GM12878 (cell line): Measurements from ENCODE around the gene OTOP3. TPM values are rescaled to one million over a fixed set of nuclear protein-coding genes. Genes with fewer than 3 reads are reported as not detected.

ENCODE experiments used
- ATAC-seq: fragments of 200-7000 bp; cut with Tn5 transposase; 3 replicates; pipeline ENCODE4 v1.9.1; 2020; ENCODE audit warnings: mild to moderate bottlenecking, moderate library complexity
- BruUV-seq: library from RNA; stranded (reverse); fragments of 400-500 nt; replicated peaks from 2 replicates; lab custom pipeline; 2021; lab: Mats Ljungman, UMichigan
- CTCF ChIA-PET: fragments of 300-600 bp; sonication (Branson Sonifier 250); formaldehyde crosslinking; extraction: SDS; loops from one replicate; lab custom pipeline; 2021; ENCODE audit warnings: inconsistent platforms; lab: Yijun Ruan, JAX
- POLR2A ChIA-PET: fragments of 350-600 bp; formaldehyde crosslinking; extraction: SDS; loops from one replicate; lab custom pipeline; 2021; ENCODE audit warnings: inconsistent platforms; lab: Charles Lee
- RAD21 ChIA-PET: fragments of 300-600 bp; sonication (Branson Sonifier 250); formaldehyde crosslinking; loops from one replicate; lab custom pipeline; 2023; ENCODE audit warnings: antibody characterized with exemption; ENCODE audit not compliant: unreplicated experiment; lab: Charles Lee
- SMC1A ChIA-PET: fragments of 300-600 bp; sonication (Branson Sonifier 250); formaldehyde crosslinking; loops from one replicate; lab custom pipeline; 2023; ENCODE audit not compliant: unreplicated experiment, uncharacterized antibody; lab: Charles Lee
- DNase-seq: peaks from one replicate; pipeline ENCODE4 v3.0.0-alpha.2; 2011; ENCODE audit warnings: low read depth, low spot score
- FAIRE-seq: peaks from 3 replicates; lab custom pipeline; 2011; peaks lifted over from hg19 to GRCh38; lab: Jason Lieb, UNC
- H2AFZ ChIP-seq: 2 replicates; pipeline ENCODE4 v1.6.0; 2011; ENCODE audit warnings: low read depth, low read length, control low read depth; ENCODE audit not compliant: control insufficient read depth
- H3K27ac ChIP-seq: 2 replicates; pipeline ENCODE4 v1.5.1; 2011; ENCODE audit warnings: control low read depth; ENCODE audit not compliant: control insufficient read depth, insufficient read depth
- H3K27me3 ChIP-seq, 2 experiments: replicated peaks in 1 of 2; 2 replicates each; pipeline versions ENCODE4 v1.6.0 to v1.6.1; 2011; ENCODE audit warnings: low read length in 1 of 2; ENCODE audit not compliant: control insufficient read depth in 2 of 2, insufficient read depth in 2 of 2
- H3K36me3 ChIP-seq, 2 experiments: 2 replicates each; pipeline ENCODE4 v1.5.1; 2011; ENCODE audit warnings: low read length in 1 of 2; ENCODE audit not compliant: control insufficient read depth in 2 of 2, insufficient read depth in 2 of 2
- H3K4me1 ChIP-seq: 2 replicates; pipeline ENCODE4 v1.6.1; 2011; ENCODE audit warnings: mild to moderate bottlenecking, low read length, moderate library complexity, mixed read lengths; ENCODE audit not compliant: control insufficient read depth, insufficient read depth
- H3K4me2 ChIP-seq: 2 replicates; pipeline ENCODE4 v1.6.0; 2011; ENCODE audit warnings: control low read depth; ENCODE audit not compliant: control insufficient read depth, insufficient read depth
- H3K4me3 ChIP-seq: fragments of 200-600 bp; sonication (generic); 2 replicates; pipeline ENCODE4 v1.5.1; 2016
- H3K79me2 ChIP-seq: 2 replicates; pipeline ENCODE4 v1.6.0; 2011; ENCODE audit warnings: low read length; ENCODE audit not compliant: control insufficient read depth, insufficient read depth
- H3K9ac ChIP-seq: 2 replicates; pipeline ENCODE4 v1.8.0; 2011; ENCODE audit warnings: low read length, control low read depth, mixed read lengths; ENCODE audit not compliant: control insufficient read depth, insufficient read depth
- H3K9me3 ChIP-seq: replicated peaks from 3 replicates; pipeline ENCODE4 v1.5.1; 2011; ENCODE audit warnings: mild to moderate bottlenecking, low read length; ENCODE audit not compliant: control insufficient read depth, insufficient read depth
- H4K20me1 ChIP-seq: 2 replicates; pipeline ENCODE4 v1.6.0; 2011; ENCODE audit not compliant: control insufficient read depth, insufficient read depth
- BACH1 ChIP-seq: fragments of 450-650 bp; IDR thresholded peaks from 2 replicates; pipeline ENCODE4 v1.6.1; 2017; ENCODE audit warnings: mild to moderate bottlenecking, borderline replicate concordance
- CBX3 ChIP-seq: fragments of 200-600 bp; sonication (generic); IDR thresholded peaks from 2 replicates; pipeline ENCODE4 v1.6.1; 2016; ENCODE audit warnings: low read depth, borderline replicate concordance
- CHD1 ChIP-seq: IDR thresholded peaks from 2 replicates; pipeline ENCODE4 v1.6.1; 2012; ENCODE audit warnings: low read depth, low read length, improper control_type of control experiment
- IRF3 ChIP-seq: fragments of 450-650 bp; IDR thresholded peaks from 2 replicates; pipeline ENCODE4 v1.6.1; 2014; ENCODE audit warnings: mild to moderate bottlenecking
- JUNB ChIP-seq: IDR thresholded peaks from 2 replicates; pipeline ENCODE4 v1.6.1; 2016; ENCODE audit warnings: antibody characterized with exemption, mild to moderate bottlenecking
- JUND ChIP-seq: IDR thresholded peaks from 2 replicates; pipeline ENCODE4 v1.6.1; 2012; ENCODE audit warnings: low read depth, mild to moderate bottlenecking, low read length, improper control_type of control experiment, moderate library complexity
- NR2F1 ChIP-seq: fragments of 450-650 bp; conservative IDR thresholded peaks from 2 replicates; pipeline ENCODE4 v1.6.1; 2017; ENCODE audit warnings: mild to moderate bottlenecking
- PAX5 ChIP-seq: IDR thresholded peaks from 2 replicates; pipeline ENCODE4 v1.6.1; 2011; ENCODE audit warnings: low read depth, low read length, borderline replicate concordance
- PKNOX1 ChIP-seq: fragments of 450-650 bp; IDR thresholded peaks from 2 replicates; pipeline ENCODE4 v1.6.1; 2016; ENCODE audit warnings: mild to moderate bottlenecking
- POLR2AphosphoS5 ChIP-seq: IDR thresholded peaks from 2 replicates; pipeline ENCODE4 v1.6.1; 2011; ENCODE audit warnings: mild to moderate bottlenecking, low read length, inconsistent platforms
- PRDM15 ChIP-seq: fragments of 450-650 bp; formaldehyde crosslinking; IDR thresholded peaks from 2 replicates; pipeline ENCODE4 v1.4.0; 2020; ENCODE audit warnings: mild to moderate bottlenecking, moderate library complexity
- RFX5 ChIP-seq: IDR thresholded peaks from 2 replicates; pipeline ENCODE4 v1.6.1; 2011; ENCODE audit warnings: low read depth, low read length, improper control_type of control experiment
- TCF7 ChIP-seq: IDR thresholded peaks from 2 replicates; pipeline ENCODE4 v1.6.1; 2014; ENCODE audit warnings: antibody characterized with exemption, borderline replicate concordance
- YY1 ChIP-seq: IDR thresholded peaks from 2 replicates; pipeline ENCODE4 v1.6.1; 2011; ENCODE audit warnings: low read depth, mild to moderate bottlenecking, low read length
- WGBS: methylation state at CpG from one replicate; pipeline ENCODE4 v1.1.6; 2016; ENCODE audit warnings: low lambda C conversion rate; ENCODE audit not compliant: insufficient replicate concordance, insufficient coverage; ENCODE audit errors: missing lambda C conversion rate; 5-methylcytosine and 5-hydroxymethylcytosine counted together
- in situ Hi-C: fragments of 300-500 bp; cut with MboI; formaldehyde crosslinking; loops from 9 replicates; pipeline ENCODE4 v1.14.3; 2018; ENCODE audit warnings: mixed read lengths
- intact Hi-C: fragments of 100-400 bp; cut with micrococcal nuclease; formaldehyde crosslinking; loops from one replicate; pipeline ENCODE4 v1.14.2; 2022; ENCODE audit not compliant: unreplicated experiment
- polyA plus RNA-seq, 11 experiments: library from polyadenylated mRNA; depleted of rRNA in 4 of 11; unstranded in 6 of 11; stranded (reverse) in 5 of 11; fragments of >200 nt; fragmentation: Nextera tagmentation in 4 of 11; fragmentation: Illumina TruSeq in 1 of 11; extraction: Ambion mirVana in 4 of 11; extraction: Trizol in 1 of 11; gene quantifications; 1 replicate in 1 of 11; 2 replicates in 10 of 11; pipeline versions ENCODE4 v1.2.1 to v1.2.3, GENCODE V29; 2011 to 2016; ENCODE audit warnings: inconsistent platforms in 2 of 11, missing spikeins in 2 of 11, low read depth in 1 of 11
- total RNA-seq, 4 experiments: library from RNA; depleted of rRNA in 3 of 4; stranded (reverse); fragments of >200 nt in 3 of 4; fragmentation: Illumina TruSeq in 1 of 4; extraction: Trizol in 1 of 4; gene quantifications; 2 replicates each; pipeline versions ENCODE4 v1.2.1 to v1.2.3, GENCODE V29; 2013 to 2021

OTOP3 gene
- total and polyA plus RNA-seq, 10 of the 15 experiments (the other 5 are each of a cell fraction or from before 2014, with no cell fraction given) = 0.03 to 0.06 TPM; not detected in 8

- no TSS peak for BruUV-seq
- CTCF ChIA-PET = interaction anchor here (1.5 kb wide), 1 partner anchor 67 kb away, joined by 3 read pairs; no protein-coding TSS in a partner anchor
- Histone ChIP-seq H3K9ac (no peak within 1 kb of the TSS), H3K36me3 (no peaks in the 10 kb centered on the region), H2AFZ (no peak within 1 kb of the TSS), H3K9me3 (no peaks in the 10 kb centered on the region), H3K4me3 (no peak within 1 kb of the TSS), H3K27ac (no peak within 1 kb of the TSS), H3K27me3 (peaks cover 4 to 9% of the 10 kb centered on the region in 2 experiments), H3K79me2 (no peaks in the 10 kb centered on the region), H4K20me1 (no peaks in the 10 kb centered on the region), H3K4me2 (no peak within 1 kb of the TSS), H3K4me1 (no peaks in the 10 kb centered on the region)
- SMC1A ChIA-PET = no interaction called here
- POLR2A ChIA-PET = no interaction called here
- FAIRE-seq (no peak), ATAC-seq (no peak), DNase-seq (no peak)
- intact Hi-C loops = no loop called here
- in situ Hi-C loops = no loop called here
- TF ChIP-seq TCF7 = no peak
- TF ChIP-seq PKNOX1 = no peak
- no peak for TF ChIP-seq PAX5
- TF ChIP-seq IRF3 = no peak
- TF ChIP-seq JUNB = no peak
- no peak for TF ChIP-seq PRDM15 (CRISPR knock-in tag)
- no peak for TF ChIP-seq BACH1
- no peak for TF ChIP-seq POLR2AphosphoS5
- TF ChIP-seq RFX5 = no peak
- TF ChIP-seq CHD1 = no peak
- TF ChIP-seq YY1 = no peak
- no peak for TF ChIP-seq JUND
- TF ChIP-seq NR2F1 = no peak
- no peak for TF ChIP-seq CBX3
- RAD21 ChIA-PET = no interaction called here
- 28% methylated on average over 59 of the region's 86 CpGs for WGBS
Measured at GRCh38 chr17:74892974-74893911, 42.5 kb upstream of the OTOP3 start, which contains the start of gene FADS6. TSS of gene FADS6 (minus strand) at chr17:74893633. CDS start at chr17:74893595, 38 bp downstream.
